WI38 (cell line): Measurements from ENCODE around the gene SLC3A2.

Experiments
- H3K4me3 ChIP-seq: 2 replicates; pipeline ENCODE4 v1.5.1; 2011; ENCODE audit warnings: low read depth, mild to moderate bottlenecking, control low read depth, low read length
- TF ChIP-seq, protein P1 (sequence below): IDR thresholded peaks from 2 replicates; pipeline ENCODE4 v1.5.1; 2012; ENCODE audit warnings: low read depth, mild to moderate bottlenecking, control low read depth, low read length

The SLC3A2 gene

DNA sequence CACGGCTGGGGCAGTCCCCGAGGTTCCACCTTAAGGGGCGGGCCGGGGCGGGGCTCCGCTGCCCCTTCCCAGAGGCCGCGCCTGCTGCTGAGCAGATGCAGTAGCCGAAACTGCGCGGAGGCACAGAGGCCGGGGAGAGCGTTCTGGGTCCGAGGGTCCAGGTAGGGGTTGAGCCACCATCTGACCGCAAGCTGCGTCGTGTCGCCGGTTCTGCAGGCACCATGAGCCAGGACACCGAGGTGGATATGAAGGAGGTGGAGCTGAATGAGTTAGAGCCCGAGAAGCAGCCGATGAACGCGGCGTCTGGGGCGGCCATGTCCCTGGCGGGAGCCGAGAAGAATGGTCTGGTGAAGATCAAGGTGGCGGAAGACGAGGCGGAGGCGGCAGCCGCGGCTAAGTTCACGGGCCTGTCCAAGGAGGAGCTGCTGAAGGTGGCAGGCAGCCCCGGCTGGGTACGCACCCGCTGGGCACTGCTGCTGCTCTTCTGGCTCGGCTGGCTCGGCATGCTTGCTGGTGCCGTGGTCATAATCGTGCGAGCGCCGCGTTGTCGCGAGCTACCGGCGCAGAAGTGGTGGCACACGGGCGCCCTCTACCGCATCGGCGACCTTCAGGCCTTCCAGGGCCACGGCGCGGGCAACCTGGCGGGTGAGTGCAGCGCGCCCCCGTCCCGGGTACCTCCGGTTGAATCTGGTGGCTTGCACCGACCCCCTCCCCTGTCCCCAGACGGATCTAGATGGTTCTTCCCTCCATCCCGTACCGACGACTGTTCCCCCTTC, at the start of gene SLC3A2:
Gene SLC3A2 (plus strand): TSS at position 94 of the 776 bp plus-strand sequence. CDS start 128 bp downstream, at position 222.
- TF ChIP-seq, protein P1, sequence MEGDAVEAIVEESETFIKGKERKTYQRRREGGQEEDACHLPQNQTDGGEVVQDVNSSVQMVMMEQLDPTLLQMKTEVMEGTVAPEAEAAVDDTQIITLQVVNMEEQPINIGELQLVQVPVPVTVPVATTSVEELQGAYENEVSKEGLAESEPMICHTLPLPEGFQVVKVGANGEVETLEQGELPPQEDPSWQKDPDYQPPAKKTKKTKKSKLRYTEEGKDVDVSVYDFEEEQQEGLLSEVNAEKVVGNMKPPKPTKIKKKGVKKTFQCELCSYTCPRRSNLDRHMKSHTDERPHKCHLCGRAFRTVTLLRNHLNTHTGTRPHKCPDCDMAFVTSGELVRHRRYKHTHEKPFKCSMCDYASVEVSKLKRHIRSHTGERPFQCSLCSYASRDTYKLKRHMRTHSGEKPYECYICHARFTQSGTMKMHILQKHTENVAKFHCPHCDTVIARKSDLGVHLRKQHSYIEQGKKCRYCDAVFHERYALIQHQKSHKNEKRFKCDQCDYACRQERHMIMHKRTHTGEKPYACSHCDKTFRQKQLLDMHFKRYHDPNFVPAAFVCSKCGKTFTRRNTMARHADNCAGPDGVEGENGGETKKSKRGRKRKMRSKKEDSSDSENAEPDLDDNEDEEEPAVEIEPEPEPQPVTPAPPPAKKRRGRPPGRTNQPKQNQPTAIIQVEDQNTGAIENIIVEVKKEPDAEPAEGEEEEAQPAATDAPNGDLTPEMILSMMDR = peak; percentile 40; the same call in 1 of the 2 replicates
- peak within 1 kb of the TSS; percentile 98 for H3K4me3 ChIP-seq

DNA sequence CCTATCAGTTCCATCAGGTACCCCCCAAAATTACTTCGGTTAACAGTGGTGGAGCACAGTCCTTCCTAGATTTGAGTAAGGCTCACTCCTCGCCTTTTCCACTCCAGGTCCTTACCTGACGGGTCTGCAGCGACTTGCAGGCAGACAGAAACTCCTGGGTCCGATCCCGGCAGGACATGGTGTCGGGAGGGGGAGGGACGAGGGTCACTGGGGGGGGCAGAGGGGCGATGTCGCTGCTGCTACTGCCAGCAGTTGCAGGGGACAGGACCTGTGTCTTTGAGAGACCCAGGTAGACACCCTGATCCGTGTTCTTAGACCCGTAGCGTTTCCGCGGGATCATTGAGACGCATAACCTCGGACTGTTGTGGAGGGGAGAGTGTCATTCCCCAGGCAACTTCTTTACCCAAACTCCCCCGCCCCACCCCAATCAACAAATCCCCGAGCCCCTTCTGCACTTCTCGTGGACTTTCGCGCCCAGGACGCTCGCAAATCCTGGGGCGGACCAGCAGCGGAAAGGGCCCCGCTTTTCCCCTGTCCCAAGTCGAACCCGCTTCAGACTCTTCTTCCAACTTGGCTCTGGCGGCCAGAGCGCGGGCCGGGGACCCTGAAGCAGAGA, 49.7 kb upstream of the SLC3A2 start:
- TF ChIP-seq, protein P1 = no peak
- peak overlapping the region; percentile 82 for H3K4me3 ChIP-seq

DNA sequence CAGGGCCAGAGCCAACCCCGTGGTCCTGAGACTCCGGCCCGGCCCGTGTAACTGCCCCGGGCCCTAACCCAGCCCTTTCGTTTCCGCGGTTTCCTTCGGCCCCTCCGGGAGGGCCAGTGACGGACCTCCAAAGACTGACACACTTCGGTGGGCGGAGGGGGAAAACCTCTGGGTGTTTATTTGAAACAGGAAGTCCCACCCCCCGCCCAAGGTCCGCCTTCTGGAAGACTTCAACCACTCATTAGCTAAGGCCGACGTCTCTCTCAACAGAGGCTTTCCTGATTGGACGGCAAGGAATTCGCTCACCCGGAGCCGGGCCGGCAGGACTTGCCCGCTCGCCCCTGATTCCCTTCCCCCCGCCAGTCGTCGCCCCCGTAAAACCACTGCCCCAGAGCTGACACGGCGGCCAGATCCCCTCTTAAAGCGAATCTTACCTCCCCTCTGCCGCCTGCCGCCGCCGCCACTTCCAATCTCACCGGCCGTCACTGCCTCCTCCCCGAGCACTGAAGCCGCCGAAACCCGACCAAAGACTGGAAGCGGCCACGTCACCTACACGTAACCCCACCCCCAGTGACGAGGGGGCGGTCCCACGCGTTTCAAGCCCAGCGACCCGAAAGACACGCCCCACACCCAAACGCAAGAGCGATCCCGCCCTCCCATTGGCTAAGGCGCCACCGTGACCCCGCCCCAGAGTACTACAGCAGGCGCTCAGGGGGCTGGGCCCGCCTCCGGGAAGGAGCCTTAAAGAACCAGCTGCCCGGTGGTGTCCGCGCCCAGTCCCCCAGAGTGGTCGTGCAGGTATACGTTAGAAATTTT, 49.0 kb upstream of the SLC3A2 start, which contains the start of gene STX5:
Gene STX5 (minus strand): TSS at position 532 of the 816 bp plus-strand sequence. CDS start 808 bp downstream, outside the sequence.
- TF ChIP-seq, protein P1 = no peak

DNA sequence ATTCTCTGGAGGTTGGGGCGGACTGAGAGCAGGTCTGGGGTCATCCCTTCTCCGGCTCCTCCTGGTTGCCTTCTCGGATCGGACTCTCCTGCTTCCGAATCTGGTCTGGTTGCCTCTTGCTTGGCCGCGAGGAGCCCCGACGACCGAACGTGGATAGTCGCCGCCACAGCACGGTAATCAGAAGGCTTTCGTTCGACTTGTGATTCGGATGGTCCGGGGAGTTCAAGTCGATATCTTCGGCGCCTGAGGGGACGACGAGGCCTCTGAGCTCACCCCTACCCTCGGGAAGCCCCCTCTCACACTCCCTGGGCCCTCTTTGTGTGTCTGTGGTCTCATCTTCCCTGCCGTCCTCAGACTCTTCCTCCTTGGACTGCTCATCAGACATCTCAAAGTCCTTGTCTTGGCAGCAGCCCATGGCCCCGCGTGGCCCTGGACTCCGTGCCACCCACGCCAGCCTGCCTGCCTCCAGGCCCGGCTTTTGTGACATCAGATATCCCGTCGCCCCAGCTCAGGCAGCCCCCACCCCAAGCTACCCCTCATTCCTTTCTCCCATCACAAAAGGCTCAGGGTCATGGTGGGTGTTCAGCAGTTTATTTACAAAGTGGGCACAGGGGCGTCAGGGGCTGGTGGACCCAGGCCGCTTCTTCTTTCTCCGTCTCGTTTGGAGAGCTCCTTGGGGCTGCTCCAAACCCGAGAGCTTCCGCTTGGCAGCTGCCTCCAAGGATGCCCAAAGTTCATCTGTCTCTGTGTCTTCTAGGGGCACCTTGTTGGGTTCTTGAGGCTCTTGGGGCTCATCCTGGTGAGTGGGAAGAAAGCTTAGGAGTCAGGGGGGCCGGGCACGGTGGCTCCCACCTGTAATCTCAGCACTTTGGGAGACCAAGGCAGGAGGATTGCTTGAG, 48.1 kb upstream of the SLC3A2 start, which contains the start of gene TEX54:
Gene TEX54 (minus strand): TSS at position 506 of the 899 bp plus-strand sequence.
- H3K4me3 ChIP-seq = peak within 1 kb of the TSS; percentile 82
- TF ChIP-seq, protein P1 = no peak

More for the DNA sequence above, 49.0 kb upstream of the SLC3A2 start, which contains the start of gene STX5:
- H3K4me3 ChIP-seq = peak within 1 kb of the TSS; percentile 82

DNA sequence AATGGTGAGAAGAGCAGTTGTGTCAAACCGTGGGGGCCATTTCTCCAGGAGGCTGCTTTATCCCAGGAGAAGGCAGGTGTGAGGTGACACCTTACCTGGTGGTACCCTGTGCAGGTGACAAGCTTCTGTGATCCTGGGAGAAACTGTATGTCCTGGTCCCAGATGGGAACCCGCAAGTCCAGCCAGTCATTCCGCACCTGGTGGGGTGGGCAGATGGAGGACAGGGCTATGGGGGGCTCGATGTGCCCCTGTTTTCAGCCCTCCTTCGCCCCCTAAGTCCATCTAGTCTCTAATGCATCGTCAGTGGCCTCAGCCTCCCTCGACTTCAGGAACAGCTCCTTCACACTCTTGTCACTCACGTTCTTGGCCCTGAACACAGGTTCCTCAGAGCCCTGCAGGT, 45.4 kb upstream of the SLC3A2 start:
- TF ChIP-seq, protein P1 = no peak
- no peak overlapping the region for H3K4me3 ChIP-seq
